Right kidney (tissue), 1 donor: ENCODE results near the gene ZNF771.

Experiments
- DNase-seq: peaks from one replicate; pipeline ENCODE4 v3.0.0-alpha.2; 2016

ZNF771 gene

DNA sequence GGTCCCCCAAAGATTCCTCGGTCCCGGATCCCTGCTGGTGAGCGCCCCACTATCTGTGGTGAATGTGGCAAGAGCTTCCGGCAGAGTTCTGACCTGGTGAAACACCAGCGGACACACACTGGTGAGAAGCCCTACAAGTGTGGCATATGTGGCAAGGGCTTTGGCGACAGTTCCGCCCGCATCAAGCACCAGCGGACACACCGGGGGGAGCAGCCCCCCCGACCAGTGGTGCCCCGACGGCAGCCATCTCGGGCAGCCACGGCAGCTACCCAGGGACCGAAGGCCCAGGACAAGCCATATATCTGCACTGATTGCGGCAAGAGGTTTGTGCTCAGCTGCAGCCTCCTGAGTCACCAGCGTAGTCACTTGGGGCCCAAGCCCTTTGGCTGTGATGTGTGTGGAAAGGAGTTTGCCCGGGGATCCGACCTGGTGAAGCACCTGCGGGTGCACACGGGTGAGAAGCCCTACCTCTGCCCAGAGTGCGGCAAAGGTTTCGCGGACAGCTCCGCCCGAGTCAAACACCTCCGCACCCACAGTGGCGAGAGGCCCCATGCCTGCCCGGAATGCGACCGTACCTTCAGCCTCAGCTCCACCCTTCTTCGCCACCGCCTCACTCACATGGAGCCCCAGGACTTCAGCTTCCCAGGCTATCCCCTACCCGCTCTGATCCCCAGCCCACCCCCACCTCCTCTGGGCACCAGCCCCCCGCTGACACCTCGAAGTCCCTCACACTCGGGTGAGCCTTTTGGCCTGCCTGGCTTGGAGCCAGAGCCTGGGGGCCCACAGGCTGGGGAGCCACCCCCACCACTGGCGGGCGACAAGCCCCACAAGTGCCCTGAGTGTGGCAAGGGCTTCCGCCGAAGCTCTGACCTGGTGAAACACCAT is 9.4 kb upstream of the ZNF771 start:
- no peak for DNase-seq

- no peak for DNase-seq
These were observed 8.6 kb upstream of the ZNF771 start for GRCh38 chr16:30398661-30399434.

DNA sequence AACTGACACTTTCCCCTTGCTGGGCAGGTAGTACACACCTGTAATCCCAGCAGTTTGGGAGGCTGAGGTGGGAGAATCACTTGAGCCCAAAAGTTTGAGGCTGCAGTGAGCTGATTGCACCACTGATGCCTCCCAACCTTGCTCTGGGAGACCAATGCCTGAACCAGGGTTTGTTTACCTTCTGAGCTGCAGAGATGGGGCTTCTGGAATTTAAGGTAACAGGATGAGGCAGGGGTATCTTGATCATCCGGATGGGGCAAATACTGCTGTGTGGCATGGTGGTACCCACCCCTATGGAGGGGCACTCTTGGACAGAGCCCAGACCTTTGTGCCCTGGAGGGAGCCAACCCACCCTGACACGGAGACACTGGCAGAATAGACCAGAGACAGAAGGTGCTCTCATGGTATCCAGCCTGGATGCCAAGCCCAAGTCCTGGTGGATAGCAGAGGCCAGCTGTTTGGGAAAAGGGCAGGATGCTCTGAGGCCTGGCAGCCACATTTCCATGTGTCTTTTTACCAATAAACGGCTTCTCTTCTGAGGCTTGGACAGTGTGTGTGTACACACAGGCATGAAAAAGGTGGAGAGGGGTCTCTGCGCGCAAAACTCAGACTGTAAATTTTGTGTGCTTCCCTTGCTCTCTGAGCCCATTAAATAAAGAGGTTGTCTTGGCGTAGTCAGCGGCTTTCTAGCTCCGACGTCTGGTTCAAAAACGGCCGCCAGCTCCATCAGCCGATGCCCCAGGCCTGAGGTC is 7.8 kb upstream of the ZNF771 start:
- DNase-seq = no peak

DNA sequence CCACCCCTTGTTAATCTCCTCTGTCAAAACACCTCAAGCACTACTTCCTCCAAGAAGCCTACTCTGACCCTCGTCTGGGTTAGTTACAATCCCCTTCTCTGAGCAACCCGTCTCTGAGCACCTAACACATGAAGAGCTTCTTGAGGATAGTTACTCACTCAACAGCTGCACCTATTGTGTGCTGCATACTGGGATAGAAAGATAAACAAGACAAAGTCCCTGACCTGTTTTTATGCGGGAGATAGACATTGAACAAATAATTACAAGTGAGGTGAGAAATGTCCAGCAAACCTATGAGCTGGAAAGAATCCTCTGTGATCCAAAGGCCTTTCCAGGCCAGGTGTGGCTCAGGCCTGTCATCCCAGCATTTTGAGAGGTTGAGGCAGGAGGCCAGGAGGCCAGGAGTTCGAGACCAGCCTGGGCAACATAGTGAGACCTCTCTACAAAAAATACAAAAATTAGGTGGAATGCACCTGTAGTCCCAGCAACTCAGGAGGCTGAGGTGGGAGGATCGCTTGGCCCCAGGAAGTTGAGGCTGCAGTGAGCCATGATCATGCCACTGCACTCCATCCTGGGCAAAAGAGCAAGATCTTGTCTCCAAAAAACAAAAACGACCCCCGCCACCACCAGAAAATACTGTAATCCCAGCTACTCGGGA is 5.5 kb upstream of the ZNF771 start:
- no peak for DNase-seq

GRCh38 chr16:30406795-30407101 is 658 bp upstream of the ZNF771 start:
- DNase-seq = no peak

- DNase-seq = peak; percentile 41
These were observed 563 bp downstream of the ZNF771 start for GRCh38 chr16:30407804-30408534.

- DNase-seq = peak; percentile 72
These were observed 2.0 kb downstream of the ZNF771 start for GRCh38 chr16:30409125-30410060.

DNA sequence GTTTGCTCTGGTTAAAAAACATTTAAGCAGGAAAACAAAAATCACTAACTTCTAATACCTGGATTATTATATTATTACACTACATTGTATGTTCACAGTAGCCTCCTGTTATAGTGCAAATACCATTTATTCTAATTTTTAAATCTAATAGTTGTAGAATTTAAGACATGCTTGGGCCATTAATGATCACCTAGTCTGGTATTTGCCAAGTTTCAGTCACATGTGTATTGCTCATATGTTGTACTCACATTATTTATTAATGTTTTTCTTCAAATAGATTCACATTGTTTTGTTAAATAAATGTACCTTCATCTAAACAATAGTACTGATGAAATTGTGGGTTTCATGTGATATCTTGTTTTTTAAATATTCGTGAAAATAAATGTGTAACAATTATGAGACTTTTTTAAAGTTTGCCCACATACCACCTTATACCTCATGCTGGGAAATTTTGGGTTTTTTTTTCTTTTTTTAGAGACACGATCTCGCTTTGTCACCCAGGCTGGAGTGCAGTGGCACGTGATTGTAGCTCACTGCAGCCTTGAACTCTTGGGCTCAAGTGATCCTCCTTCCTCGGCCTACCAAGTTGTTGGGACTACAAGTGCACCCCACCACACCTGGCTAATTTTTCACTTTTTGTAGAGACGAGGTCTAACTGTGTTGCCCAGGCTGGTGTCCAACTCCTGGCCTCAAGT is 5.9 kb downstream of the ZNF771 start:
- no peak for DNase-seq

- no peak for DNase-seq
These were observed 6.8 kb downstream of the ZNF771 start for GRCh38 chr16:30414159-30414558.

DNA sequence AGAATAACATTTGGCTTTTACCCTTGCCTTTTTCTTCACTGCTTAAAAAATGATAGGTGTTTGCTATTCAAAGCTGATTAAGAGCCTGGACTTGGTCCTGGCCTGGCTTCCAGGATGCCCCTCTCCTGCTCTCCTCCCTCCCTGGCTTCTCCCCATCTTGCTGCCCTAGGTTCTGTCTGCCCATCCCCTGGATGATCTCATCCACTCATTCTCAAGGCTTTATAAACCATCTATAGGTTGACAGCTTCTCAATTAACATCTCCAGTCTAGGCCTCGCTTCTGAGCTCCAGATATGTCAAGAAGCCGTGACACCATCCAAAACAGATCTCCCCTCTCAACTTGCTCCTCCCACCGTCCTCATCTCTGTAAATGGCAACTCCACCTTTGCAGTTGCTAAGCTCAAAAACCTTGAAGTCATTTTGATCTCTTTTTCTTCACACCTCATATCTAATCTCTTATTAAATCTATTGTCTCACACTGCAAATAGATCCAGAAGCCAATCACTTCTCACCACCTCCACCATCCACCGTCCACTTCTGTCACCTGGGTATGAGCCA is 8.7 kb downstream of the ZNF771 start:
- no peak for DNase-seq

GRCh38 chr16:30416624-30417528 is 9.5 kb downstream of the ZNF771 start:
- DNase-seq = no peak

GRCh38 chr16:30417529-30418349 is 10.3 kb downstream of the ZNF771 start:
- peak; percentile 95 for DNase-seq

DNA sequence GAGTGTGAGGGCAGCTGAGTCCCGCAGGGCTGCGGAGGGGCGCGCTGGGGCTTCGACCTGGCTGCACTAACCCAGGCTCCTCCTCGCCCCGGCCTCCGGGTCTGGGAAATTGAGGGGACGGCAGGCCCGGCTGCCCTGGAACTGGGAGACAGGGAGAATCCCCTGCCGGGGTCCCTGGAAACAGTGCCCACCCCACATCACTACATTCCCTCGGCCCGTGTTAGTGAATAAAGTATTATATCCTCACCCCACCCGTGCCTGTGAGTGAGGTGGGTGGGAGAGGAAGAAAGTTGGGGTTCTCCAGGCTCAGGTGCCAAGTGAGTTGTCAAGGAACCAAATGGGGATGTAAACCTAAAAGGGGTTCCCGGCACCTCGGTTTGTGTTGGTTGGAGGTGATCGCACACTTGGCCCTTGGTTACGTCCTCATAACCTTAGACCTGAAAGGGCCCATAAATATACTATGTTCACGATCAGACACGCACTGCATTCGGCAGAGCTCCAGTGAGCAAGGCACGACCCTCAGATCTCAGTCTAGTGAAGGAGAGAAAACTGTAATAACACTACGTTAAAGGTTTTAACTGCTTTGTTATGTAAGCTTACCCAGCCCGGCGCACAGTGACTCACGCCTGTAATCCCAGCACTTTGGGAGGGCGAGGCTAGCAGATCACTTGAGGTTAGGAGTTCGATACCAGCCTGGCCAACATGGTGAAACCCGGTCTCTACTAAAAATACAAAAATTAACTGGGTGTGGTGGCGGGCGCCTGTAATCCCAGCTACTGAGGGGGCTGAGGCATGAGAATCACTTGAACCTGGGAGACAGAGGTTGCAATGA is 11.2 kb downstream of the ZNF771 start:
- DNase-seq = no peak

DNA sequence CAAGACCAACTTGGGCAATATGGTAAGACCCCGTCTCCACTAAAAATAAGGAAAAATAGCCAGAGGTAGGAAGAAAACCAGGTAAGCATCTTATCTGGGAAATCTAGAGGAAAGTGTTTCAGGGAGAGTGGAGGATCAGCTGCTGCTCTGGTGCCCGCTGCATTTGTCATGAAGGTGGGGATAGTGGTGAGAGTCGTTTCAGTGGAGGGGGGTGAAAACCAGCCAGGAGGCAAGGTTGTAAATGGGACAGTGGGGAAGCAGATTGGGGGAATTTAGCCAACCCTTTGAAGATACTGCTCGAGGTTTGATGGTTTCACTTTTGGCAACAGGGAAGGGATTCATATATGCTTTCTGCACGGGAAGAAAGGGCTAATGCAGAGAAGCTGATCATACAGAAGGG is 13.6 kb downstream of the ZNF771 start:
- no peak for DNase-seq

DNA sequence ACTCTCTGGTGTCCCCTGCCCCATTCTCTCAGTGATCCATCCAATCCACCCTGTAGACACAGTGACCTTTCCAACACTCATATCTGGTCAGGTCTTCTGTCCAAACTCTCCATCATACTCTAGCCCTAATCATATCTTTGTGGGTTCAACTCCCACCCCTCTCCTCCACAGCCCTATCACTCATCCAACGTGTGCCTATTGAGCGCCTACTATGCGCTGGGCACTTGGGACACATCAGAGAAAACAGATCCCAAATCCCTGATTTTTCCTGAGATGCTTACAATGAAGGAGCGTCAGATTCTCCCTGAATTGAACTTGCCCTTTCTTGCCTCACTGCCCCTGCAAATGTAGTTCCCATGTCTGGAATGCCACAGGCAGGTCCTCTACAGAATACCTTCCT is 20.6 kb downstream of the ZNF771 start:
- DNase-seq = no peak

- DNase-seq = no peak
These were observed 21.9 kb downstream of the ZNF771 start for GRCh38 chr16:30429418-30429677.
